ENCODE data around the gene KCNJ10.

Gene KCNJ10

DNA sequence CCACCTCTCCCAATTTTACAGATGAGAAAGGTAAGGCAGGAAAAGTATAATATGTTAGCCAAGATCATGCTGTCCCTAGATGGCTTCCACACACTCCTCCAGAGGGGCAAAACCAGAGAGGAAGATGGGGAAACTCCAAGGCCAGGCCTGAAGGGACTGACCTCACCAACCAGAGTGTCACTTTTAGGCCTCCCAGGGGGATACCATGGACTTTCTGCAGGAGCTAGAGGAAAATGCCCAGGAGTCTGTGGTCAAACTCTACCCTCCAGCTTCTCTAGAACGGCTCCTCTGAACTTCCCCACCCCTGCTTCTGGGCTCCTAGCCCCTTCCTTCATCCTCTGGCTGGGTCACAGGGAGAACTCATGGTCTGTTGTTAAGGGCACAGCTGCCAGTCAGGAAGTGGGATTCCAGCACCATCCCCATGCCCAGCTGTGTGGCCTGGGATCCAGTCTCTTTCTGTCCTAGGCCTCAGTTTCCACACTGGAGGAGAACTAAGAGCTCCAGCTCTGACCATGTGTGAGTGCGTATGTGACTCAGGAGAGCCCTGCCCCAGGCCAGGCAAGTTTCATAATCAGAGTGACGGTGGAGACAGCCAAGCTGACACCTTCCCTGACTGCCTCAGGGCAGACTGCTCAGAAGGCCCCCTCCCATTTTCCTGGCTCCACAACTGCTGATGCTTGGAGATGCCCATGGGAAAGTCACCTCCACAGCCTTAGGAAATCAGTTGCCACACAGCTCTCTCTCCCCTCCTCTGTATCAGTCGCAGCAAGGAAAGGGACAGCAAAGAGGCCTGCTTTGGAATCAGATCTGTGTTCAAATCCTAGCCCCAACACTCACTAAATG is 26.5 kb upstream of the KCNJ10 start:
- peak overlapping the region; percentile 93 for H3K27ac Mint-ChIP-seq (ENCODE audit: low read depth)
- ATAC-seq (replicated peaks; ENCODE audit: extremely low read depth, poor library complexity, severe bottlenecking) (no peak), DNase-seq (ENCODE audit: low spot score in 2 of 2) (no peak)
- peaks cover 39% of the 10 kb centered on the region for H3K4me1 Mint-ChIP-seq
- no peaks in the 10 kb centered on the region for H3K27me3 Mint-ChIP-seq
- H3K9me3 Mint-ChIP-seq, result no peaks in the 10 kb centered on the region
- peak overlapping the region; percentile 85 for H3K4me3 Mint-ChIP-seq
- H3K36me3 Mint-ChIP-seq (ENCODE audit: insufficient read depth), result peaks cover 34% of the 10 kb centered on the region

DNA sequence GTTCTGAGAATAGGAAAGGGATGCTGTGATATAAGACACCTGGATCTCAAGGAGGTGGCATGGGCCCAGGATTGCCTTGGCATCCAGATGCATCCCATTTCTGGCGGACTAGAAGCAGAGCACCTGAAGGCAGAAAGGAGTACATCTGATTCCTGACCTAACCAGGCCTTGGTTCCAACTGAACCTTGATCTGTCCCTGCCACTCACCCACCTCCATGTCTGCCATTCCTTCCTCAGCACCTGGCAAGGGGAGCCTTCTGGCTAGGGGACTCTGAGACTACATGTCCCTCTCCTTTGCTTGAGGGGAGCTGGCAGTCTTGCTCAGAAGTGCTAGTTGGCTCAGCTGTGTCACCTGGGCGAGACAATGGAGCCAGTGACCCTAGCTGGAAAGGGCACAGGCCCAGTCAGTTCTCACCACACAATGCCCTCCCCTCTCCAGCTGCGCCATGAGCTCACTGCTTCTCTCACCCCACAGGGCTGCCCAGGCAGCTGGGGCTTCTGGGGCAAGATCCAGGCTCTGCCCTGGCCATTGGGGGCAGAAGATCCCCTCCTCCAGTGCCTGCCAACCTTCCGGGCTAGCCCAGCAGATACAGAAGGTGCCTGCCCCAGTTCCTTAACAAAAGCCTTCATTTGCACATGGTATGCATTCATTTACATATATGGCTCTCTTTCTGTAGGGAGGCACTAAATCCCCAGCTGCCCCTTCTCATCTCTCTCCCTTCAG is 25.6 kb upstream of the KCNJ10 start:
- H3K9me3 Mint-ChIP-seq, result no peaks in the 10 kb centered on the region
- H3K27ac Mint-ChIP-seq (ENCODE audit: low read depth), result peak overlapping the region; percentile 42
- no peaks in the 10 kb centered on the region for H3K27me3 Mint-ChIP-seq
- H3K36me3 Mint-ChIP-seq (ENCODE audit: insufficient read depth), result peaks cover 30% of the 10 kb centered on the region
- peaks cover 36% of the 10 kb centered on the region for H3K4me1 Mint-ChIP-seq
- no peak overlapping the region for H3K4me3 Mint-ChIP-seq
- ATAC-seq (replicated peaks; ENCODE audit: extremely low read depth, poor library complexity, severe bottlenecking) (no peak), DNase-seq (ENCODE audit: low spot score in 2 of 2) (no peak)

- Mint-ChIP-seq H3K4me1 (peaks cover 36% of the 10 kb centered on the region), H3K9me3 (no peaks in the 10 kb centered on the region), H3K27me3 (no peaks in the 10 kb centered on the region), H3K27ac (ENCODE audit: low read depth) (no peak overlapping the region), H3K36me3 (ENCODE audit: insufficient read depth) (peaks cover 30% of the 10 kb centered on the region), H3K4me3 (no peak overlapping the region)
- ATAC-seq (replicated peaks; ENCODE audit: extremely low read depth, poor library complexity, severe bottlenecking) (no peak), DNase-seq (ENCODE audit: low spot score in 2 of 2) (no peak)
Observed at GRCh38 chr1:160094806-160095205, 24.8 kb upstream of the KCNJ10 start.

- Mint-ChIP-seq H3K9me3 (no peaks in the 10 kb centered on the region), H3K4me3 (no peak overlapping the region), H3K27me3 (no peaks in the 10 kb centered on the region), H3K4me1 (peaks cover 31% of the 10 kb centered on the region), H3K27ac (ENCODE audit: low read depth) (no peak overlapping the region), H3K36me3 (ENCODE audit: insufficient read depth) (peaks cover 30% of the 10 kb centered on the region)
- no peak for DNase-seq (ENCODE audit: low spot score in 2 of 2)
- ATAC-seq (replicated peaks; ENCODE audit: extremely low read depth, poor library complexity, severe bottlenecking), result no peak
Observed at GRCh38 chr1:160094291-160094625, 24.3 kb upstream of the KCNJ10 start.

- Mint-ChIP-seq H3K27ac (ENCODE audit: low read depth) (no peak overlapping the region), H3K36me3 (ENCODE audit: insufficient read depth) (peaks cover 28% of the 10 kb centered on the region), H3K9me3 (no peaks in the 10 kb centered on the region), H3K27me3 (no peaks in the 10 kb centered on the region), H3K4me1 (peaks cover 30% of the 10 kb centered on the region), H3K4me3 (no peak overlapping the region)
- DNase-seq (ENCODE audit: low spot score in 2 of 2) (no peak), ATAC-seq (replicated peaks; ENCODE audit: extremely low read depth, poor library complexity, severe bottlenecking) (no peak)
Observed at GRCh38 chr1:160093624-160094290, 23.8 kb upstream of the KCNJ10 start.

GRCh38 chr1:160093069-160093395 is 23.1 kb upstream of the KCNJ10 start:
- DNase-seq (ENCODE audit: low spot score in 2 of 2), result no peak
- Mint-ChIP-seq H3K4me1 (peaks cover 30% of the 10 kb centered on the region), H3K36me3 (ENCODE audit: insufficient read depth) (peaks cover 24% of the 10 kb centered on the region), H3K27ac (ENCODE audit: low read depth) (no peak overlapping the region), H3K9me3 (no peaks in the 10 kb centered on the region), H3K27me3 (no peaks in the 10 kb centered on the region), H3K4me3 (no peak overlapping the region)
- no peak for ATAC-seq (replicated peaks; ENCODE audit: extremely low read depth, poor library complexity, severe bottlenecking)

DNA sequence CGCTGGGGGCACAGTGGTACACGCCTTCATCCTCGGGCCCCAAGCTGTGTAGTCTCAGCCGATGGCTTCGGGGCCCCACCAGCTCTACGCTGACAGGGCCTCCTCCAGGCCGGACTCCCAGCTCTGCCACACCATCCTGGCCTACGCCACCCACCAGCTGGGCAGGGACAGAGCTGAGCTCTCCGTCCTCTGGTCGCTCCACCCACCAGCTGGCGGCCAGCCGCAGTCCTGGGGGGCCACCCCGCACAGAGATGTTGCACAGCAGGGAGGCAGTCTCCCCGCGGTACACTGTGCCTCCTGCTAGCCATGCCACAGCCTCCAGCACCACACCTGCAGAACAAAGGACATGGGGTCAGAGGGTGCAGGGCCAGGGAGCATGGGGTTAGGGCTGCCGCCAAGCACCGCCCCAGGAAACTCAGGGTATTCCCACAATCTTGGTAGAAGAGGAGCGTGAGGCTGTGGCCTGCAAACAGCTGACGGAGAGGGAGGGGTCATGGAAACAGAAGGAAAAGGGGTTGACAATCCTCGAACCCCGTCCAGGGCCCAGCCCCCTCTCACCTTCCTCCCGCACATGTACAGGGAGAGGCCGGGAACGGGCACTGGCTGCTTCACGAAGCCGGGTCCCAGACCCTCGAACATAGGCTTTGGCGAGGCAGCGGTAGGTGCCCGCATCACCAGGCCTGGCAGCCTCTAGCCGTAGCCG is 22.6 kb upstream of the KCNJ10 start:
- Mint-ChIP-seq H3K27ac (ENCODE audit: low read depth) (no peak overlapping the region), H3K27me3 (no peaks in the 10 kb centered on the region), H3K36me3 (ENCODE audit: insufficient read depth) (peaks cover 21% of the 10 kb centered on the region), H3K9me3 (no peaks in the 10 kb centered on the region), H3K4me3 (no peak overlapping the region), H3K4me1 (peaks cover 25% of the 10 kb centered on the region)
- DNase-seq (ENCODE audit: low spot score in 2 of 2), result no peak
- no peak for ATAC-seq (replicated peaks; ENCODE audit: extremely low read depth, poor library complexity, severe bottlenecking)

DNA sequence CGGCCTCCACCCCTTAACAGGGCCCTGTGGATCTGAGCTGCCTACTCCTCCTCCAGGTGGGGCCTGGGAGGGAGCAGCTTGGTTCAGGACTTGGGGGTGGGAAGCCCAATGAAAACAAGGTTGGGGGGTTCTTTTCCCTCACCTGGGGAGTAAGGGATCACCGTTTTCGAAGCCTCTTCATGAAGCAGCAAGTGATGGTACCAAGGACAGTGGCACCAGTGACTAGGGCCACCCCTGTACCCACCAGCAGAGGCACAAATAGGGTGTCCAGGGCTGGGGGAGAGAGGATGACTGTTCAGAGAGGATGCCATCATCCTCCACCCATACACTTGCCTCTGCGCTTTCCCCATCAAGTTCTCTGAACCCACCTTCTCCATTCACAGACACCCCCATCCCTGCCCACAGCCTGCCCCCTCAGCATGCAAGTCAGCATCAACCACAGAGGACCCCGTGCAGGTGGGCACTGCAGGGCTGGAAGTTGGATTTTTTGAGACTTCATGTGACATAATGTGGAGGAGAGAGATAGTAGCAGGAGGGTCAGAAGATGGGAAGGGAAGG is 21.8 kb upstream of the KCNJ10 start:
- H3K27ac Mint-ChIP-seq (ENCODE audit: low read depth), result no peak overlapping the region
- no peaks in the 10 kb centered on the region for H3K9me3 Mint-ChIP-seq
- peaks cover 17% of the 10 kb centered on the region for H3K4me1 Mint-ChIP-seq
- H3K27me3 Mint-ChIP-seq, result no peaks in the 10 kb centered on the region
- ATAC-seq (replicated peaks; ENCODE audit: extremely low read depth, poor library complexity, severe bottlenecking), result no peak
- no peak for DNase-seq (ENCODE audit: low spot score in 2 of 2)
- H3K4me3 Mint-ChIP-seq, result no peak overlapping the region
- H3K36me3 Mint-ChIP-seq (ENCODE audit: insufficient read depth), result peaks cover 20% of the 10 kb centered on the region

- no peak overlapping the region for H3K27ac Mint-ChIP-seq (ENCODE audit: low read depth)
- DNase-seq (ENCODE audit: low spot score in 2 of 2) (no peak), ATAC-seq (replicated peaks; ENCODE audit: extremely low read depth, poor library complexity, severe bottlenecking) (no peak)
- H3K27me3 Mint-ChIP-seq, result no peaks in the 10 kb centered on the region
- H3K4me1 Mint-ChIP-seq, result peaks cover 10% of the 10 kb centered on the region
- no peaks in the 10 kb centered on the region for H3K9me3 Mint-ChIP-seq
- no peak overlapping the region for H3K4me3 Mint-ChIP-seq
- H3K36me3 Mint-ChIP-seq (ENCODE audit: insufficient read depth), result peaks cover 20% of the 10 kb centered on the region
Observed at GRCh38 chr1:160090760-160091159, 20.8 kb upstream of the KCNJ10 start.

GRCh38 chr1:160089883-160090282 is 19.9 kb upstream of the KCNJ10 start:
- no peaks in the 10 kb centered on the region for H3K27me3 Mint-ChIP-seq
- no peak overlapping the region for H3K27ac Mint-ChIP-seq (ENCODE audit: low read depth)
- DNase-seq (ENCODE audit: low spot score in 2 of 2) (no peak), ATAC-seq (replicated peaks; ENCODE audit: extremely low read depth, poor library complexity, severe bottlenecking) (no peak)
- peaks cover 13% of the 10 kb centered on the region for H3K4me1 Mint-ChIP-seq
- H3K4me3 Mint-ChIP-seq, result no peak overlapping the region
- no peaks in the 10 kb centered on the region for H3K9me3 Mint-ChIP-seq
- peaks cover 20% of the 10 kb centered on the region for H3K36me3 Mint-ChIP-seq (ENCODE audit: insufficient read depth)

DNA sequence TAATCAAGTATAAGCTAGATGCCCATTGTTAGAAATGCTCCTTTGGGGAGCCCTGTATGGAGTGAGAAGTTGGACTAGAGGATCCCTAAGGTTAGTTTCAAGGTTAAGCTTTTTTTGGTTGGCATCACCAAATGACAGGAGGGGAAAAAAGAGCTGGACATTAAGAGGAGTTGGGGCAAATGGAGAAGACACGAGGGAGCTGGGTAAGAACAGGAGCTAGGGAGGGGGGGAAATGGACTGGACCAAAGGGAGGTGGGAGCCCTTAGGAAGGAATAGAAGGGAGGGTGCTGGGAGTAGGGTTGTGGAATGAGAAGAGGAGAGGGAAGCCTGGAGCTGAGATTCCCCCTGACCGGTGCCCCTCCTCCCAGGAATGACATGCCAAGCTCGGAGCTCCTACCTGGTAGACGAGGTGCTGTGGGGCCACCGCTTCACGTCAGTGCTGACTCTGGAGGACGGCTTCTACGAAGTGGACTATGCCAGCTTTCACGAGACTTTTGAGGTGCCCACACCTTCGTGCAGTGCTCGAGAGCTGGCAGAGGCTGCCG is 17.2 kb upstream of the KCNJ10 start:
- Mint-ChIP-seq H3K4me1 (peaks cover 18% of the 10 kb centered on the region), H3K36me3 (ENCODE audit: insufficient read depth) (peaks cover 14% of the 10 kb centered on the region), H3K27me3 (peaks cover 11% of the 10 kb centered on the region), H3K9me3 (no peaks in the 10 kb centered on the region), H3K27ac (ENCODE audit: low read depth) (no peak overlapping the region), H3K4me3 (no peak overlapping the region)
- ATAC-seq (replicated peaks; ENCODE audit: extremely low read depth, poor library complexity, severe bottlenecking) (no peak), DNase-seq (ENCODE audit: low spot score in 2 of 2) (no peak)

DNA sequence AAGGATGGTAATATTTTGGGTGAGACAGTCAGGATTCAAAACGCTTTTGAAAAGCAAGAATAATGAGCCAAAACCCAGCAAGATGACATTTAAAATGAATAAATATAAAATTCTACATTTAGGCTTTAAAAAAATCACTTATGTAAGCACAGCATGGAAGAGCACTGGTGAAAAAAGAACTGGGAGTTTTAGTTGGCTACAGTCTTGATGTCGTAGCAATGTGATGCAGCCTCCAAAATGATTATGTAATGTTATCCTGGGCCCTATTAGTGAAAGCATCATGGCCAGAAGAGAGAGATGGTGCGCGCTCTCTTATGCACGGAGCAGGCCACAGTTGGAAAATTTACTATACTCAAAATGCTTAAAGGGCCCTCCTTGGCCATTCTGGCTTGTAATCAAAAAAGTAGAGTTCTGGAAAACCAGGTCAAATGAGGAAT is 16.5 kb upstream of the KCNJ10 start:
- H3K4me3 Mint-ChIP-seq, result no peak overlapping the region
- H3K27ac Mint-ChIP-seq (ENCODE audit: low read depth), result no peak overlapping the region
- H3K36me3 Mint-ChIP-seq (ENCODE audit: insufficient read depth), result peaks cover 11% of the 10 kb centered on the region
- H3K27me3 Mint-ChIP-seq, result peaks cover 18% of the 10 kb centered on the region
- peaks cover 18% of the 10 kb centered on the region for H3K4me1 Mint-ChIP-seq
- no peak for DNase-seq (ENCODE audit: low spot score in 2 of 2)
- H3K9me3 Mint-ChIP-seq, result no peaks in the 10 kb centered on the region
- no peak for ATAC-seq (replicated peaks; ENCODE audit: extremely low read depth, poor library complexity, severe bottlenecking)

Measured in central memory CD8-positive, alpha-beta T cell (primary cell).